NCI-H2227 treated with DMSO at 0.1 percent for 48 hours (cell line): ENCODE measurements around the gene GNAL.
"Not testable (repeated sequence)": the region's sequence is repeated elsewhere in the genome, so short reads cannot be mapped to it uniquely, and the experiment has no call there.

Source experiments
- DNase-seq: peaks from one replicate; lab custom pipeline; 2025; lab: John Stamatoyannopoulos, UW

The GNAL gene

GRCh38 chr18:11688972-11689668 lies at the start of gene GNAL:
TSS of gene GNAL (plus strand) at chr18:11689264. CDS start at chr18:11689564, 300 bp downstream.
- DNase-seq = peak; percentile 81

- DNase-seq = not testable (repeated sequence)
Observed at GRCh38 chr18:11647310-11647709, 41.8 kb upstream of the GNAL start.

- DNase-seq = not testable (repeated sequence)
Observed at GRCh38 chr18:11647804-11648203, 41.3 kb upstream of the GNAL start.

GRCh38 chr18:11649839-11650238 lies 39.2 kb upstream of the GNAL start:
- no peak for DNase-seq

- DNase-seq = no peak
Observed at GRCh38 chr18:11651899-11652298, 37.2 kb upstream of the GNAL start.

- no peak for DNase-seq
Observed at GRCh38 chr18:11653521-11653920, 35.5 kb upstream of the GNAL start.

- DNase-seq = peak; percentile 2
Observed at GRCh38 chr18:11654736-11655605, 34.1 kb upstream of the GNAL start.

GRCh38 chr18:11655606-11655932 lies 33.5 kb upstream of the GNAL start:
- no peak for DNase-seq

- DNase-seq = no peak
Observed at GRCh38 chr18:11657152-11657551, 31.9 kb upstream of the GNAL start.

- DNase-seq = no peak
Observed at GRCh38 chr18:11657554-11657953, 31.5 kb upstream of the GNAL start.

- DNase-seq = no peak
Observed at GRCh38 chr18:11658019-11658418, 31.0 kb upstream of the GNAL start.

- DNase-seq = no peak
Observed at GRCh38 chr18:11658989-11659388, 30.1 kb upstream of the GNAL start.

- DNase-seq = no peak
Observed at GRCh38 chr18:11660691-11661090, 28.4 kb upstream of the GNAL start.

GRCh38 chr18:11661430-11661829 lies 27.6 kb upstream of the GNAL start:
- no peak for DNase-seq

- no peak for DNase-seq
Observed at GRCh38 chr18:11663439-11664029, 25.5 kb upstream of the GNAL start.

- no peak for DNase-seq
Observed at GRCh38 chr18:11664286-11664685, 24.8 kb upstream of the GNAL start.

GRCh38 chr18:11665146-11665545 lies 23.9 kb upstream of the GNAL start:
- no peak for DNase-seq

- DNase-seq = no peak
Observed at GRCh38 chr18:11665587-11665986, 23.5 kb upstream of the GNAL start.

- DNase-seq = no peak
Observed at GRCh38 chr18:11666176-11666575, 22.9 kb upstream of the GNAL start.

GRCh38 chr18:11666831-11667230 lies 22.2 kb upstream of the GNAL start:
- DNase-seq = no peak

GRCh38 chr18:11667578-11667977 lies 21.5 kb upstream of the GNAL start:
- no peak for DNase-seq

GRCh38 chr18:11668441-11669169 lies 20.5 kb upstream of the GNAL start:
- DNase-seq = no peak
